HTR-8/SVneo (cell line): ENCODE measurements around the gene IFT27.

ENCODE experiments used
- DNase-seq: peaks from one replicate; pipeline ENCODE4 v3.0.0; 2011; ENCODE audit warnings: low spot score, mixed read lengths; ENCODE audit not compliant: insufficient read length
- FAIRE-seq: peaks from 2 replicates; lab custom pipeline; 2011; peaks lifted over from hg19 to GRCh38; lab: Jason Lieb, UNC

The IFT27 gene

GRCh38 chr22:36775964-36776669, at the start of gene IFT27:
Gene IFT27 (minus strand): TSS chr22:36776119. CDS start chr22:36775707, 412 bp downstream.
- no peak for FAIRE-seq
- peak; percentile 97 for DNase-seq

DNA sequence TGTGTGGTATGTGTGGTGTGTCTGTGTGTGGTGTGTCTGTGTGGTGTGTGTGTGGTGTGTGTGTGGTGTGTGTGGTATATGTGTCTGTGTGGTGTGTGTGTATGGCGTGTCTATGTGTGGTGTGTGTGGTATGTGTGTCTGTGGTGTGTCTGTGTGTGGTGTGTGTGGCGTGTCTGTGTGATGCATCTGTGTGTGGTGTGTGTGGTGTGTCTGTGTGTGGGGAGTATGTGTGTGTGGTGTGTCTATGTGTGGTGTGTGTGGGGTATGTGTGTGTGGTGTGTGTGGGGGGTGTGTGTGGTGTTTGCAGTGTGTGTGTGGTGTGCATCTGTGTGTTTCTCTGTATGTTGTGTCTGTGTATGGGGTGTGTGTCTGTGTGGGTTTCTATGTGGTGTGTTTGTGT, 48.7 kb upstream of the IFT27 start:
- peak; percentile 98 for FAIRE-seq
- no peak for DNase-seq

- DNase-seq (no peak), FAIRE-seq (no peak)
These were observed 47.4 kb upstream of the IFT27 start for GRCh38 chr22:36823186-36823839.

DNA sequence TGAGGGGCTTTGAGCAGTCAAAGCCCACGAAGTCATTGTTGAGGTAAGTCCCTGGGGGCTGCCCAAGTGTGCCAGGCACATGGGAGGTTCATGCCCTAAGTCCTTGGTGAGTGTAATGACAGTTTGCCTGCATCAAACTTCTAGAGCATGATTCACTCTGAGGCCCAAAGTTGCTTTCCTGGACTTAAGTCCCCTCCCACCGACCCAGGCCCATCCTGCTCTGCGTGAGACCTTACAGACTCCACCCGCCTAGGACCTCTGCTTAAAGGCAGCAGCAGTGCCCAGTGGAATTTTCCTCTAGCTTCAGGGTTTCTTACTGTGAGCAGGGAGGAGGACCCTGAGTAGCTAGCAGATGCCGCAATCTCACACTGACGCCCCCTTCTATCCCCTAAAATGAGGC, 46.7 kb upstream of the IFT27 start:
- DNase-seq, result no peak
- no peak for FAIRE-seq

DNA sequence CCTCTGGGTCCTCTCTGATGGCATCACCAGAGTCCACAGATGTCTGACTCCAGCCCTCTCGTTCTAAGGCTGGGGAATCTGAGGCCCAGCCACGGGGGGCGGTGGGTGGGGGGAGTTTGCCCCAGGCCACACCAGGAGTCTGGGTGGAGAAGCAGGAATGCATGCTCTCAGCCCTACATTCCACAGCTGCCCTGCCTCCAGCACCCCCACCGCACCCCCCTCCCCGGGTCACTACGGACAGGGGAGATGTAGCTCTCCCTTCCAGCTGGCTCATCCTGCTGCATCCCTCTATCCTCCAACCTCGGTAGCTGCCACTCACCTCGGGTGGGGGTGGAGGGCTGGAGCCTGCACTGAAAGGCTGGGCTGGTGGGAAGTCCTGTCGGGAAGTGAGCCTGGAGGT, 43.2 kb upstream of the IFT27 start:
- FAIRE-seq, result no peak
- DNase-seq, result no peak

DNA sequence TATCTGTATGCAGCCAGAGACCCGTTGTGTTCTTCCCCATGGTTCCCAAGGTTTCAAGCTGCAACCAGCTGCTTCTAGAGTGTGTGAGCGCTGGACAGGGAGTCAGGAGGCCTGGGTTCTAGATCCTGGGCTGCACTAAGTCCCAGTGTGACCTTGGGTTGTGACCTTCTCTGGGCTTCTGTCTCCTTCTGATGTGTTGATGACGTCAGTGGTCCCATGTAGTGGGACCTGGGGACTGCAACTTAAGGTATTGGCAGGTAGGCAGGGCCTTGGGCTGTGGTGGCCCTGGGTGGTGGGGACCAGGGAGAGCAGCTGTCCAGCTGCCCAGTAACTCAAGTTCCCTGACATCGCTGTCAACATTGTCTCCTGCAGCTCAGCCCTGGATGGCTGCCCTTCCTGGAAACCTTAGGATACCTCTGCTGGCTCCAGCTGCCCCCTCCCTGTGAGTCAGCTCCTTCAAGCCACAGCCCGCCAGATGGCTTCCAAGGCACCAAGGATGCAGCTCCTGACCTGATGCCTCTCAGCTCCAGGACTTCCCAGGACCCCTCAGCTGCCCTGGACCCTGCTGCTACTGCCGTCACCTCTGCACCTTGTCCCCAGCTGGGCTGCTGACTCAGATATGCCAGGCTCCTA, 42.2 kb upstream of the IFT27 start:
- DNase-seq, result no peak

GRCh38 chr22:36817525-36817848, 41.6 kb upstream of the IFT27 start:
- no peak for DNase-seq
- FAIRE-seq, result no peak

More for the DNA sequence above, 42.2 kb upstream of the IFT27 start:
- no peak for FAIRE-seq

DNA sequence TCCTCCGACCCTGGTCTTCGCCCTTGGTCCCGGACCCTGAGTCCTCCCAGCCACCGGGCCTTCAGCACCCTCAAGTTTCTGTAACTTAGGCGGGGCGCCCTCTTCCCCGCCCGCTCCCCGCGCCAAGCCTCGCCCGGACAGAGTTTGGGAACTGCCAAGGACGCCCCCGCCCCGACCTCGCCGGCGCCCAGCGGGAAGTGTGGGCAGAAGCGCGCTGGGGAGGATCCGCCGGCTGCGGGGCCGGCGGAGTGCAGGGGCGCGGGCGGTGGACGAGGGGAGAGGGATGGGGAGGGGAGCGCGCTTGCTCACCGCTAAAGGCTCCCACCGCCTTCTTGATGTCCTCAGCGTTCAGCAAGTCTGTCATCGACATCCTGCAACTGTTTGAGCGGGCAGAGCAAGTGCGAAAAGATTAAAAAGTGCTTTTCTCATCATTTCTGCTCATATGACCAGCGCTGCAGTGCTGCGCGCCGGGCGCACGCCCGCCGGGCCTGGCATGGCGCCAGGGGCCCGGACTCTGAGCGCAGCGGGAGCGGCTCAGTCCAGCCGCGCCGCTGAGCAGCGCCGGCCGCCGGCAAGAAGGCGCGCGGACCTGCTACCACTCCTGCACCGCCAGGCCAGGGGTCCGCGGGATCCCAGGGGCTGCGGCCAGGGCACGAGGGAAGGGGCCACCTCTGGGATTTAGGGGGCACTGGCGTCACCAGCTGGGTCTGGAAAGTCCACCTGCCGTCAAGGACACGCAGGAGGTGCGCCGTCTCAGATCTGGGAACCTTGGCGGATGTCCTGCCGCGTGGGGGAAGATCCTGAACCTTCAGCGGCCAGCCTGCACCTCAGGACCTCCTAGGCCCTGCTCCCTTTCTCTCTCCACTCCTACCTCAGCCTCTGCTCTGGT, 41.0 kb upstream of the IFT27 start, which contains the start of gene PVALB:
Gene PVALB (minus strand): TSS at position 400 of the 889 bp plus-strand sequence. CDS start 30 bp downstream, at position 370.
- DNase-seq, result no peak
- FAIRE-seq, result no peak

- FAIRE-seq, result no peak
- DNase-seq, result no peak
These were observed 40.4 kb upstream of the IFT27 start for GRCh38 chr22:36816339-36816635.

DNA sequence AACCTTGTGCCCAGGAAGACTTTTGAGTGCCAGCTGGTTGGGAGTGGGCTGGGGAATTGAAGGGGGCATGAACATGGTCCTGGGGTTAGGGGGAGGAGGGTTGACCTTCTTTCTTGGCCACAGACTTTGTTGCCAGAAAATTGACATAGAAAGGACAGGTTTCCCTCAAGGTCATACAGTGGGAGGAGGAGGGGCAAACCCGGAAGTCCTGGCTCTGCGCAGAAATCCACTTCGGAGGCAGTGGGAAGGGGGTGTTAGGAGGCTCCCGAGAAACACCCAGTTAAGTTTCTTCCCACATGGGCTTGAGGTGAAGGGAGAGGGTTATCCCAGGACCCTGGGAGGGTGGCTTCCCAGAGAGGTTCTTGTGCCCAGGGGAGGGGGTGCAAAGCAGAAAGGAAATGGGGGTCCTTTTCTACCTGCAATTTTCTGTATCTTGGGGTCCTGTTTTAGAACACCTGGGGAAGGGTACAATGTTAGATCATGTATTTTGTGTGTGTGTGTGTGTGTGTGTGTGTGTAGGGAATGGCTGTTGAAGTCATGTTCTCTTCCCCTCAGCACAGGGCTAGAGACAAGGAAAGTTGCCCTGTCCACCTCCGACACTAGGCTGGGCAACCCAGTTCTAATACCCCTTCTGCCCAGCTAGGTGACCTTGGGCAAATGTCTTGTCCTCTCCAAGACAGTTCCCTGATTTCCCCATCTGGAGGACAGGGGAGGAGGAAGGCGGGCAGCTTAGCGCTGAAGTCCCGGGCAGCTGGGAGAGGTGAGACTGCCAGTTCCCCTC, 39.8 kb upstream of the IFT27 start:
- FAIRE-seq, result no peak
- DNase-seq, result no peak

DNA sequence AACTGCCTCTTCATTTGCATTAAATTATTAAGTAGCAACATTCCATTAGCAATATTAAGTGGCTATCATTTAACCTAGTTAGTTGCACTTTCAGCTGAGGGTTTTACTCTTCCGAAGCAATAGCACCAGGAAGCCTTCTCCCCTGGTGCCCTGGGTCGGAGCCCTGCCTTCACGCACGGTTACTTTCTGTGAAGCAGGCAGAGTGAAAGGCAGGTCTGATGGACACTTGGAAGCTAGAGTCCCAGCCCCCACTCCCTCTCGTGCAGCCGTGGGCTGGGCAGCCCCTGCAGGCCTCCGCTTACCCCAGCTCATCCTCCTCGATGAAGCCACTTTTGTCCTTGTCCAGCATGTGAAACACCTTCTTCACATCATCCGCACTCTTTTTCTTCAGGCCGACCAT, 38.9 kb upstream of the IFT27 start:
- FAIRE-seq (no peak), DNase-seq (no peak)

GRCh38 chr22:36811094-36811800, 35.3 kb upstream of the IFT27 start:
- DNase-seq, result no peak
- no peak for FAIRE-seq

- DNase-seq (no peak), FAIRE-seq (no peak)
These were observed 33.4 kb upstream of the IFT27 start for GRCh38 chr22:36809351-36809750.

- DNase-seq, result no peak
- no peak for FAIRE-seq
These were observed 32.9 kb upstream of the IFT27 start for GRCh38 chr22:36808721-36809344.

GRCh38 chr22:36807627-36808026, 31.7 kb upstream of the IFT27 start:
- FAIRE-seq (no peak), DNase-seq (no peak)

DNA sequence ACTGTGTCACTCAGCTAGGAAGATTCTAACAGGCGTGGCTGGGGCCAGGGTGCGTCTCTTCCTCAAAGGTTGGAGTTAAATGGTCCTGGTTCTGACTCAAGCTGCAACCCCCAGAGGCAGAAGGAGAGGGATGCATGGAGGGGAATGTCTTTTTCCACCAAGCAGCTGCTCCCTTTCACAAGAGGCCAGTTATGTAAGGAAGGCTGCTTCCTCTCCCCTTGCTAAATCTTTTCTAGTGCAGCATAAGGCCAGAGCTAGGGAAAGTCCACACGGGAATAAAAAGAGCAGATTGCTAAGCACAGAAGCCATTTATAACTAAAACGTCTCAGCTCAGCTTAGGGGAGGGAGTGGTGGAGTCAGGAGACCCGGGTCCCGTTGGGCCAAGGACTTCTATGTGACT, 30.9 kb upstream of the IFT27 start:
- no peak for DNase-seq
- FAIRE-seq, result no peak

DNA sequence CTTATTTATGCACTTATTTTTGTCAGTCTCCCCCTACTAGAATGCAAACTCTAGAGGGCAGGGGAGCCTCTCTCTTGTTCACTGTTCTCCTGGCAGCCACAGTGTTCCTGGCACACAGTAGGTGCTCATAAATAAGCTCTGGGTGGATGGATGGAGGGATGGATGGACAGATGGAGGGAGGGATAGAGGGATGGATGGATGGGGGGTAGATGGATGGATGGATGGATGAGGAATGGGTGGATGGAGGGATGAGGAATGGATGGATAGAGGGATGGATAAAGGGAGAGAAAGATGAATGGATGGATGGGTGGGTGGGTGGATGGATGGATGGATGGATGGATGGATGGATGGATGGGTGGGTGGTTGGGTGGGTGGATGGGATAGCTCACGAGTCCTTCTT, 27.4 kb upstream of the IFT27 start:
- DNase-seq, result no peak
- no peak for FAIRE-seq

GRCh38 chr22:36798674-36799066, 22.8 kb upstream of the IFT27 start:
- FAIRE-seq (no peak), DNase-seq (no peak)
